ACC112 (cell line): ENCODE results near the gene RANBP3L.
"Not testable (repeated sequence)": the region's sequence is repeated elsewhere in the genome, so short reads cannot be mapped to it uniquely, and the experiment has no call there.

Source experiments
- H2AFZ ChIP-seq: fragments of 200-600 bp; sonication (generic); one replicate; pipeline ENCODE4 v1.6.0; 2017; ENCODE audit warnings: antibody characterized with exemption, low read length; ENCODE audit not compliant: unreplicated experiment
- H3K27ac ChIP-seq: fragments of 200-600 bp; sonication (generic); 2 replicates; pipeline ENCODE4 v1.5.1; 2014; ENCODE audit warnings: low read depth, mild to moderate bottlenecking, antibody characterized with exemption, low read length, moderate library complexity
- H3K27me3 ChIP-seq: fragments of 200-600 bp; sonication (generic); 2 replicates; pipeline ENCODE4 v1.6.1; 2014; ENCODE audit warnings: mild to moderate bottlenecking, antibody characterized with exemption, low read length, moderate library complexity, mixed read lengths; ENCODE audit not compliant: insufficient read depth
- H3K36me3 ChIP-seq: fragments of 200-600 bp; sonication (generic); 2 replicates; pipeline ENCODE4 v1.6.1; 2016; ENCODE audit warnings: mild to moderate bottlenecking, antibody characterized with exemption, low read length, moderate library complexity, mixed read lengths; ENCODE audit not compliant: insufficient read depth
- H3K4me1 ChIP-seq: fragments of 200-600 bp; sonication (generic); one replicate; pipeline ENCODE4 v1.6.1; 2016; ENCODE audit warnings: low read length, mixed read lengths; ENCODE audit not compliant: insufficient read depth, unreplicated experiment, control insufficient read depth
- H3K4me3 ChIP-seq: fragments of 200-600 bp; sonication (generic); 2 replicates; pipeline ENCODE4 v1.5.1; 2014; ENCODE audit warnings: mild to moderate bottlenecking, low read depth, low read length
- H3K79me2 ChIP-seq: fragments of 200-600 bp; sonication (generic); one replicate; pipeline ENCODE4 v1.6.0; 2016; ENCODE audit warnings: low read length; ENCODE audit not compliant: control insufficient read depth, unreplicated experiment, insufficient read depth

Gene RANBP3L

GRCh38 chr5:36311956-36312355 lies 10.3 kb upstream of the RANBP3L start:
- Histone ChIP-seq H3K4me1 (no peaks in the 10 kb centered on the region), H3K4me3 (no peak overlapping the region), H3K27me3 (no peaks in the 10 kb centered on the region), H3K36me3 (no peaks in the 10 kb centered on the region), H3K79me2 (no peaks in the 10 kb centered on the region), H2AFZ (no peak overlapping the region), H3K27ac (no peak overlapping the region)

DNA sequence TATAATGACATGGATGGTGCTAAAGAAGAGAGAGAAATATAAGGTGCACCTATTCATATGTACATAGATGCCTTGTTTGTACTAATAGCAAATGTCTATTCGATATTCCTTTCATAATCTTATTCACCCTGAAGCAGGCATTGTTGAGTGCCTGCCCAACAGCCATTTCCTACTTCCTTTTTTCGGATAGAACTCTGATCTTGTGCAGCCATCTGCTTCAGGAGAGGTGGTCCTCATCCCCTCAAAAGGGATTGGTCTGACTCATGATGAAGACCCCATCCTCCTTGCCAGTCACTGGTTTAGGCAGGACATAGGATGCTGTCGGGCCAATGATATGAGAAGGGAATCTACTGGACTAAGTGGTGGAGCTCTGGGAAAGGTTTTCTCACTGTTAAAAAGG lies 8.4 kb upstream of the RANBP3L start:
- peaks cover 3% of the 10 kb centered on the region for H3K4me1 ChIP-seq
- H2AFZ ChIP-seq, result no peak overlapping the region
- no peaks in the 10 kb centered on the region for H3K36me3 ChIP-seq
- H3K27ac ChIP-seq, result no peak overlapping the region
- no peaks in the 10 kb centered on the region for H3K79me2 ChIP-seq
- no peaks in the 10 kb centered on the region for H3K27me3 ChIP-seq
- no peak overlapping the region for H3K4me3 ChIP-seq

GRCh38 chr5:36305571-36306326 lies 4.0 kb upstream of the RANBP3L start:
- Histone ChIP-seq H3K27ac (no peak overlapping the region), H3K4me3 (no peak overlapping the region; the same call in 1 of the 2 replicates), H2AFZ (peak overlapping the region; percentile 79), H3K4me1 (peaks cover 23% of the 10 kb centered on the region), H3K27me3 (no peaks in the 10 kb centered on the region), H3K79me2 (no peaks in the 10 kb centered on the region), H3K36me3 (no peaks in the 10 kb centered on the region)

- Histone ChIP-seq H3K4me1 (peaks cover 30% of the 10 kb centered on the region), H2AFZ (no peak overlapping the region), H3K27me3 (no peaks in the 10 kb centered on the region), H3K27ac (no peak overlapping the region), H3K4me3 (no peak overlapping the region), H3K79me2 (no peaks in the 10 kb centered on the region), H3K36me3 (no peaks in the 10 kb centered on the region)
These were observed 2.5 kb upstream of the RANBP3L start for GRCh38 chr5:36304095-36304805.

DNA sequence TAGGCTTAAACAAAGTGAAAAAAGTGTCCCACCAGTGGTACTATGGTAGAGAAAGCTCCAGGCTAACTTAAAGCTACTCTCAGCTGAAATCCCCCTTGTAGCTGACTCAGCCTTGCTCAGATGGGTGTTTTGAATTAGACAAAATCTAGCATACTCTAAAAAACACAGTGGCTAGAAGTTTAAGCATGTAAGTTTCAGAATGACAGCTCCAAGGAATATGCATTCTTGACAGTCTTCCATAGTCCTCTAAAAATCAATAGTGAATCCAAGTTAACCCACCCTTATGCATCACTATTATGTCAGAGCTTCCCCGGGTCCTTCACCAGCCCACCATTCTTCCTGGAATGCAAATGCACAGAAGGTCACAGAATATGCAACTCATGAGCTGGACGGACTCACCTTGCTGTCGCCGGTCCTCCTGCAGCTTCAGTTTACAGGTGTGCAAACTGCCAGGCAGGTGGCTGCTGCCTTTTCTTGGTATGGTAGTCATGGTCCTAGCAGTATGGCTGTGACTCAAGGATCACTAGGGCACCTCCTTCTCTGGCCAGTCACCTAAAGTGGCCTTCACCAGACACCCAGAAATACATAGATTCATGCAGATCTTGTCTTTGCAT lies 668 bp downstream of the RANBP3L start:
- no peaks in the 10 kb centered on the region for H3K79me2 ChIP-seq
- no peaks in the 10 kb centered on the region for H3K27me3 ChIP-seq
- H3K36me3 ChIP-seq, result no peaks in the 10 kb centered on the region
- H3K27ac ChIP-seq, result no peak overlapping the region
- peaks cover 30% of the 10 kb centered on the region for H3K4me1 ChIP-seq
- H2AFZ ChIP-seq, result no peak overlapping the region
- H3K4me3 ChIP-seq, result peak overlapping the region; percentile 66

- Histone ChIP-seq H3K36me3 (no peaks in the 10 kb centered on the region), H3K27me3 (no peaks in the 10 kb centered on the region), H3K79me2 (no peaks in the 10 kb centered on the region), H2AFZ (no peak overlapping the region), H3K27ac (no peak overlapping the region), H3K4me3 (no peak overlapping the region), H3K4me1 (peaks cover 27% of the 10 kb centered on the region)
These were observed 1.3 kb downstream of the RANBP3L start for GRCh38 chr5:36300191-36300926.

DNA sequence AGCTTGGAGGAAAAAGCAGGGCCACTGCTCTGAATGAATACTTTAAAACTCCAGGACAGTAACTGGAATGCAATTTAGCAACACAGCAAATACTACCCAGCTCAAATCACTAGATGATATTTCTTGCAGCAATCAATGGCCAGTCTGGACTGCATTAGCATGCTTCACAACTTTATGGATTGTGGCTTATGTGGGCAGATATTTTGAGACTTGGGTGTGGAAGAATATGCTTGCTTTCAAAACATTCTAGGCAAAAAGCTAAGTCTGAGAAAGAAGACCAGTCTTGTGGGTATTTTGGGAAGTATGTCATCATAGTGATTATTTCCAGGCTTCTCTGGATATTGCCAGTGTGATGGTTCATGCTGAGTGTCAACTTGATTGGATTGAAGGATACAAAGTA lies 3.1 kb downstream of the RANBP3L start:
- Histone ChIP-seq H3K79me2 (no peaks in the 10 kb centered on the region), H3K4me1 (peaks cover 27% of the 10 kb centered on the region), H2AFZ (no peak overlapping the region), H3K27me3 (no peaks in the 10 kb centered on the region), H3K36me3 (no peaks in the 10 kb centered on the region), H3K27ac (no peak overlapping the region), H3K4me3 (no peak overlapping the region)

GRCh38 chr5:36297653-36298052 lies 4.0 kb downstream of the RANBP3L start:
- Histone ChIP-seq H3K27me3 (no peaks in the 10 kb centered on the region), H2AFZ (no peak overlapping the region), H3K4me1 (peaks cover 25% of the 10 kb centered on the region), H3K4me3 (no peak overlapping the region), H3K27ac (no peak overlapping the region), H3K36me3 (no peaks in the 10 kb centered on the region), H3K79me2 (no peaks in the 10 kb centered on the region)

- H3K4me1 ChIP-seq, result no peaks in the 10 kb centered on the region
- H2AFZ ChIP-seq, result no peak overlapping the region
- H3K36me3 ChIP-seq, result no peaks in the 10 kb centered on the region
- H3K27me3 ChIP-seq, result no peaks in the 10 kb centered on the region
- no peaks in the 10 kb centered on the region for H3K79me2 ChIP-seq
- no peak overlapping the region for H3K27ac ChIP-seq
- H3K4me3 ChIP-seq, result no peak overlapping the region
These were observed 15.7 kb downstream of the RANBP3L start for GRCh38 chr5:36285837-36286615.

GRCh38 chr5:36283775-36284174 lies 17.9 kb downstream of the RANBP3L start:
- H2AFZ ChIP-seq, H3K79me2 ChIP-seq, H3K4me3 ChIP-seq, H3K27ac ChIP-seq, H3K27me3 ChIP-seq, H3K36me3 ChIP-seq: not testable (repeated sequence)
- H3K4me1 ChIP-seq, result peaks cover 15% of the 10 kb centered on the region
